Testis (tissue), 2 donors: Measurements from ENCODE around the gene CALM3.

Experiments used
- CTCF ChIP-seq, 3 experiments: fragments of 450-650 bp in 2 of 3; fragments of 200-600 bp in 1 of 3; sonication (generic) in 1 of 3; IDR thresholded peaks; one replicate each; pipeline ENCODE4 v1.5.1; 2016 to 2019; ENCODE audit warnings: antibody characterized with exemption in 3 of 3, mild to moderate bottlenecking in 2 of 3, moderate library complexity in 1 of 3
- POLR2A ChIP-seq: fragments of 450-650 bp; IDR thresholded peaks from one replicate; pipeline ENCODE4 v1.6.1; 2017; ENCODE audit warnings: antibody characterized with exemption, mild to moderate bottlenecking, moderate library complexity

- TF ChIP-seq CTCF (IDR thresholded peaks at IDR 0.05) (no peak), POLR2A (no peak)
These were observed 25.3 kb downstream of the CALM3 start for GRCh38 chr19:46626446-46626845.
